Cardiac muscle cell (in vitro differentiated cells and primary cell): ENCODE results near the gene ST6GALNAC1. TPM values are rescaled to one million over a fixed set of nuclear protein-coding genes. Genes with fewer than 3 reads are reported as not detected.

Experiments used
- DNase-seq, 2 donors: peaks; one replicate each; pipeline versions ENCODE4 v3.0.0 to v3.0.0-alpha.2; 2010 to 2017; ENCODE audit warnings: low read depth in 1 of 2, low spot score in 1 of 2
- H3K27ac ChIP-seq: fragments of 200-600 bp; sonication (generic); 2 replicates; pipeline ENCODE4 v1.5.1; 2016
- H3K27me3 ChIP-seq: fragments of 200-600 bp; sonication (generic); 2 replicates; pipeline ENCODE4 v1.6.0; 2016; ENCODE audit warnings: control low read depth
- H3K36me3 ChIP-seq: fragments of 200-600 bp; sonication (generic); 2 replicates; pipeline ENCODE4 v1.5.1; 2016; ENCODE audit warnings: control low read depth
- H3K4me1 ChIP-seq: fragments of 200-600 bp; sonication (generic); 2 replicates; pipeline ENCODE4 v1.8.1; 2017; ENCODE audit warnings: low read depth, mild to moderate bottlenecking, mixed run types
- H3K4me3 ChIP-seq: fragments of 200-600 bp; sonication (generic); 2 replicates; pipeline ENCODE4 v1.5.1; 2016; ENCODE audit warnings: mild to moderate bottlenecking
- H3K9me3 ChIP-seq: fragments of 200-600 bp; sonication (generic); 2 replicates; pipeline ENCODE4 v1.5.1; 2017; ENCODE audit warnings: low read depth, mild to moderate bottlenecking, control low read depth
- CTCF ChIP-seq: IDR thresholded peaks from 2 replicates; pipeline ENCODE4 v1.5.1; 2012; ENCODE audit warnings: low read depth, mild to moderate bottlenecking, low read length
- polyA plus RNA-seq: library from polyadenylated mRNA; unstranded; fragments of >200 nt; fragmentation: Nextera tagmentation; extraction: Ambion mirVana; gene quantifications from 2 replicates; pipeline ENCODE4 v1.2.1, GENCODE V29; 2016
- total RNA-seq: library from RNA; depleted of rRNA; stranded (reverse); fragments of >200 nt; gene quantifications from 2 replicates; pipeline ENCODE4 v1.2.3, GENCODE V29; 2016

The ST6GALNAC1 gene
- total and polyA plus RNA-seq, 2 experiments from 2014 or later = not detected

GRCh38 chr17:76646712-76647111, 3.2 kb upstream of the ST6GALNAC1 start:
- no peak overlapping the region for H3K27ac ChIP-seq
- TF ChIP-seq CTCF = no peak
- no peak for DNase-seq
- H3K4me1 ChIP-seq = no peaks in the 10 kb centered on the region
- H3K4me3 ChIP-seq = no peak overlapping the region
- H3K27me3 ChIP-seq = no peaks in the 10 kb centered on the region
- no peaks in the 10 kb centered on the region for H3K36me3 ChIP-seq
- no peaks in the 10 kb centered on the region for H3K9me3 ChIP-seq

- H3K9me3 ChIP-seq = no peaks in the 10 kb centered on the region
- no peak overlapping the region for H3K27ac ChIP-seq
- H3K4me1 ChIP-seq = peaks cover 11% of the 10 kb centered on the region
- DNase-seq = no peak
- H3K36me3 ChIP-seq = no peaks in the 10 kb centered on the region
- no peak for TF ChIP-seq CTCF
- no peak overlapping the region for H3K4me3 ChIP-seq
- no peaks in the 10 kb centered on the region for H3K27me3 ChIP-seq
Measured at GRCh38 chr17:76645481-76645880, 1.9 kb upstream of the ST6GALNAC1 start.

GRCh38 chr17:76644995-76645394, 1.4 kb upstream of the ST6GALNAC1 start:
- Histone ChIP-seq H3K9me3 (no peaks in the 10 kb centered on the region), H3K4me1 (peaks cover 16% of the 10 kb centered on the region), H3K36me3 (no peaks in the 10 kb centered on the region), H3K27me3 (no peaks in the 10 kb centered on the region), H3K27ac (no peak overlapping the region), H3K4me3 (no peak overlapping the region)
- no peak for DNase-seq
- TF ChIP-seq CTCF = no peak

- H3K27ac ChIP-seq = no peak overlapping the region
- H3K36me3 ChIP-seq = no peaks in the 10 kb centered on the region
- peaks cover 18% of the 10 kb centered on the region for H3K4me1 ChIP-seq
- DNase-seq = no peak
- H3K27me3 ChIP-seq = no peaks in the 10 kb centered on the region
- TF ChIP-seq CTCF = no peak
- no peak overlapping the region for H3K4me3 ChIP-seq
- H3K9me3 ChIP-seq = no peaks in the 10 kb centered on the region
Measured at GRCh38 chr17:76642994-76643393, 563 bp downstream of the ST6GALNAC1 start.

GRCh38 chr17:76642032-76642561, 1.5 kb downstream of the ST6GALNAC1 start:
- Histone ChIP-seq H3K9me3 (no peaks in the 10 kb centered on the region), H3K27ac (no peak overlapping the region), H3K27me3 (no peaks in the 10 kb centered on the region), H3K36me3 (no peaks in the 10 kb centered on the region), H3K4me1 (peaks cover 18% of the 10 kb centered on the region), H3K4me3 (no peak overlapping the region)
- no peak for DNase-seq
- TF ChIP-seq CTCF = no peak

GRCh38 chr17:76641501-76641900, 2.1 kb downstream of the ST6GALNAC1 start:
- H3K36me3 ChIP-seq = no peaks in the 10 kb centered on the region
- peaks cover 18% of the 10 kb centered on the region for H3K4me1 ChIP-seq
- no peaks in the 10 kb centered on the region for H3K9me3 ChIP-seq
- DNase-seq = no peak
- TF ChIP-seq CTCF = no peak
- H3K4me3 ChIP-seq = no peak overlapping the region
- no peaks in the 10 kb centered on the region for H3K27me3 ChIP-seq
- H3K27ac ChIP-seq = no peak overlapping the region
